ENCODE data around the gene SPACA4. TPM values are rescaled to one million over a fixed set of nuclear protein-coding genes. Genes with fewer than 3 reads are reported as not detected.

The SPACA4 gene
- total RNA-seq, 1 experiment from 2014 or later, result not detected

DNA sequence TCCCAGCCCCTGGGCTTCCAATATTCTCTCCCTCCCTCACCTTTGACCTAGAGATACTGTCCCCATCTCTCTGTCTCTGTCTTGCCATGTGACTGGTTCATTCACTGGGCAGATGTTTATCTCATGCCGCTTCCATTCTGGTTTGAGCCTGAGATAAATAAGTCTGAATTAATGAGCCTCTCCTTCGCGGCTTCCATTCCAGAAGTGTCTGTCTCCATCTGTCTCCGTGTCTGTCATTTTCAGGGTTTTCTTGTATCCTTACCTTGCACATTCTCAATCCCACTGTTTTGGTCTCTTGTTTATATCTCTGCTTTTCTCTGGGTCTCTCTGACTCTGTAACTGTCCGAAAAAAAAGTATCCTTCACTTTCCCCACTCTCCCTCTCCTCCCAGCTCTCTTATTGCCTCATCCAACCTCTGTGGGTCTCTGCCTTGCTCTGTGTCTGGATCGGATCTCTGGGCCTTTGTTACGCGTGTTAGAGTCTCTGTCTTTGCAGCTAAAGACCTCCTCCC, 17.1 kb downstream of the SPACA4 start:
- peak overlapping the region; percentile 88 for H3K4me2 ChIP-seq (ENCODE audit: insufficient read depth, insufficient read length, low read length)
- H3K27me3 Mint-ChIP-seq (ENCODE audit: low read depth), result no peaks in the 10 kb centered on the region
- H4K5ac ChIP-seq (ENCODE audit: insufficient read length, low read depth, low read length), result peak overlapping the region; percentile 20
- H3T11ph ChIP-seq (ENCODE audit: low read length), result no peak overlapping the region
- H3K56ac ChIP-seq (ENCODE audit: insufficient read length, low read depth, low read length), result no peak overlapping the region
- peak overlapping the region; percentile 64 for H3K18ac ChIP-seq (ENCODE audit: insufficient read length, low read depth, low read length)
- H2BK15ac ChIP-seq (ENCODE audit: low read depth, low read length), result no peak overlapping the region
- peaks cover 7% of the 10 kb centered on the region for H3K79me2 ChIP-seq (ENCODE audit: insufficient read depth, low read length)
- H3K36me3 Mint-ChIP-seq (ENCODE audit: insufficient read depth in 1 of 3, low read depth in 3 of 3), result peaks cover 8 to 26% (median 23%) of the 10 kb centered on the region in 3 experiments
- H3K23me2 ChIP-seq (ENCODE audit: insufficient read length, low read depth, low read length, poor library complexity, severe bottlenecking), result peaks cover 13% of the 10 kb centered on the region
- no peak overlapping the region; the same call in 1 of the 2 replicates for H3K4ac ChIP-seq (ENCODE audit: low read depth, low read length)
- peaks cover 31 to 33% of the 10 kb centered on the region in 2 experiments for H3K4me1 Mint-ChIP-seq
- H2BK12ac ChIP-seq (ENCODE audit: insufficient read length, low read depth, low read length), result peak overlapping the region; percentile 24
- no peak overlapping the region for H2AFZ ChIP-seq (ENCODE audit: low read length)
- no peak overlapping the region for H3K23ac ChIP-seq (ENCODE audit: insufficient read length, low read depth, low read length)
- H3K4me3 Mint-ChIP-seq, result peak overlapping the region; percentile 86 to 88
- peak overlapping the region; percentile 24 for H4K8ac ChIP-seq (replicated peaks; ENCODE audit: insufficient read length, low read depth, low read length)
- DNase-seq, result no peak
- H3K9me3 ChIP-seq (ENCODE audit: control insufficient read depth, low read depth, low read length), result no peaks in the 10 kb centered on the region
- H3K9me3 Mint-ChIP-seq, result no peaks in the 10 kb centered on the region; a peak in 1 of 5 replicates
- H3K27me3 ChIP-seq (ENCODE audit: insufficient read depth, low read length), result no peaks in the 10 kb centered on the region
- H2BK120ac ChIP-seq (ENCODE audit: low read depth, low read length, poor library complexity, severe bottlenecking), result no peak overlapping the region
- no peak overlapping the region for H2BK5ac ChIP-seq (ENCODE audit: insufficient read length, low read length)
- H4K91ac ChIP-seq (ENCODE audit: insufficient read length, low read depth, low read length), result no peak overlapping the region
- peak overlapping the region; percentile 64 for H3K27ac ChIP-seq (ENCODE audit: insufficient read length, low read depth, low read length)
- WGBS (ENCODE audit: extremely low coverage, insufficient read length, low lambda C conversion rate), result no CpG with 5 or more reads among the region's 8 CpGs
- peak overlapping the region; percentile 96 to 98 (median 97) for H3K27ac Mint-ChIP-seq
- no peaks in the 10 kb centered on the region for H3K79me1 ChIP-seq (ENCODE audit: insufficient read depth, low read depth, low read length, poor library complexity, severe bottlenecking)
- H3K9ac ChIP-seq (ENCODE audit: extremely low read depth, insufficient read length, low read length), result peak overlapping the region; percentile 81
- no peaks in the 10 kb centered on the region for H4K20me1 ChIP-seq (ENCODE audit: control insufficient read depth, insufficient read depth, insufficient read length)
- TF ChIP-seq, protein P1, sequence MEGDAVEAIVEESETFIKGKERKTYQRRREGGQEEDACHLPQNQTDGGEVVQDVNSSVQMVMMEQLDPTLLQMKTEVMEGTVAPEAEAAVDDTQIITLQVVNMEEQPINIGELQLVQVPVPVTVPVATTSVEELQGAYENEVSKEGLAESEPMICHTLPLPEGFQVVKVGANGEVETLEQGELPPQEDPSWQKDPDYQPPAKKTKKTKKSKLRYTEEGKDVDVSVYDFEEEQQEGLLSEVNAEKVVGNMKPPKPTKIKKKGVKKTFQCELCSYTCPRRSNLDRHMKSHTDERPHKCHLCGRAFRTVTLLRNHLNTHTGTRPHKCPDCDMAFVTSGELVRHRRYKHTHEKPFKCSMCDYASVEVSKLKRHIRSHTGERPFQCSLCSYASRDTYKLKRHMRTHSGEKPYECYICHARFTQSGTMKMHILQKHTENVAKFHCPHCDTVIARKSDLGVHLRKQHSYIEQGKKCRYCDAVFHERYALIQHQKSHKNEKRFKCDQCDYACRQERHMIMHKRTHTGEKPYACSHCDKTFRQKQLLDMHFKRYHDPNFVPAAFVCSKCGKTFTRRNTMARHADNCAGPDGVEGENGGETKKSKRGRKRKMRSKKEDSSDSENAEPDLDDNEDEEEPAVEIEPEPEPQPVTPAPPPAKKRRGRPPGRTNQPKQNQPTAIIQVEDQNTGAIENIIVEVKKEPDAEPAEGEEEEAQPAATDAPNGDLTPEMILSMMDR (conservative IDR thresholded peaks at IDR 0.05), result no peak
- H3K14ac ChIP-seq (ENCODE audit: insufficient read depth, low read length), result peak overlapping the region; percentile 66; the same call in 1 of the 2 replicates
- peaks cover 3% of the 10 kb centered on the region; the same call in 1 of the 2 replicates for H3K4me1 ChIP-seq (ENCODE audit: insufficient read depth, low read length)
- H2BK20ac ChIP-seq (ENCODE audit: low read depth, low read length, poor library complexity, severe bottlenecking), result no peak overlapping the region
- H2AK5ac ChIP-seq (ENCODE audit: insufficient read length, low read length), result no peak overlapping the region
